Prostate gland (tissue), 2 donors: Measurements from ENCODE around the gene ZBED5. TPM values are rescaled to one million over a fixed set of nuclear protein-coding genes. Genes with fewer than 3 reads are reported as not detected.
"Not testable (repeated sequence)": the region's sequence is repeated elsewhere in the genome, so short reads cannot be mapped to it uniquely, and the experiment has no call there.

Experiments
- DNase-seq: peaks from one replicate; pipeline ENCODE4 v3.0.0-alpha.2; 2019; ENCODE audit warnings: low spot score
- H3K27ac ChIP-seq, 2 donors: fragments of 200-600 bp; sonication (generic); 2 replicates each; pipeline ENCODE4 v1.5.1; 2017 to 2019
- H3K27me3 ChIP-seq: fragments of 200-600 bp; sonication (generic); replicated peaks from 2 replicates; pipeline ENCODE4 v1.5.1; 2019; ENCODE audit not compliant: insufficient read depth
- H3K36me3 ChIP-seq, 2 donors: fragments of 200-600 bp; sonication (generic); 1 replicate in 1 of 2; 2 replicates in 1 of 2; pipeline versions ENCODE4 v1.5.1 to v1.8.1; 2017 to 2019
- H3K4me1 ChIP-seq: fragments of 200-600 bp; sonication (generic); replicated peaks from 2 replicates; pipeline ENCODE4 v1.5.1; 2019
- H3K4me3 ChIP-seq, 2 donors: fragments of 200-600 bp; sonication (generic); 2 replicates each; pipeline ENCODE4 v1.5.1; 2017 to 2019
- H3K9me3 ChIP-seq: fragments of 200-600 bp; sonication (generic); 2 replicates; pipeline ENCODE4 v1.5.1; 2017
- CTCF ChIP-seq, 4 experiments: fragments of 200-600 bp in 2 of 4; fragments of 450-650 bp in 2 of 4; sonication (generic) in 2 of 4; IDR thresholded peaks; 1 replicate in 3 of 4; 2 replicates in 1 of 4; pipeline ENCODE4 v1.5.1; 2016 to 2019; ENCODE audit warnings: antibody characterized with exemption in 4 of 4, mild to moderate bottlenecking in 2 of 4, moderate library complexity in 2 of 4
- POLR2A ChIP-seq: fragments of 450-650 bp; IDR thresholded peaks from one replicate; pipeline ENCODE4 v1.6.1; 2016; ENCODE audit warnings: antibody characterized with exemption, mild to moderate bottlenecking
- POLR2AphosphoS5 ChIP-seq: sonication (generic); formaldehyde crosslinking; IDR thresholded peaks from one replicate; pipeline ENCODE4 v1.6.1; 2017; ENCODE audit warnings: antibody characterized with exemption
- WGBS: methylation state at CpG from one replicate; pipeline ENCODE4 v1.1.5; 2018; 5-methylcytosine and 5-hydroxymethylcytosine counted together
- intact Hi-C: fragments of 100-400 bp; cut with DNase I; formaldehyde crosslinking; loops from one replicate; pipeline ENCODE4 v1.14.2; 2022
- total RNA-seq, 2 donors: library from RNA; depleted of rRNA; stranded (reverse); fragments of >200 nt; gene quantifications; one replicate each; pipeline ENCODE4 v1.1.0, GENCODE V29; 2016

ZBED5 gene
- total RNA-seq, 2 donors from 2014 or later: 26.2 to 33.0 TPM

- Histone ChIP-seq H3K27me3 (no peaks in the 10 kb centered on the region), H3K9me3 (no peaks in the 10 kb centered on the region), H3K4me3 (no peak overlapping the region), H3K36me3 (no peaks in the 10 kb centered on the region), H3K27ac (no peak overlapping the region), H3K4me1 (no peaks in the 10 kb centered on the region)
- no peak for DNase-seq
- TF ChIP-seq POLR2A: no peak
- TF ChIP-seq CTCF (IDR thresholded peaks at IDR 0.05): no peak
- TF ChIP-seq POLR2AphosphoS5: no peak
- intact Hi-C loops: no loop called here
These were observed 13.1 kb downstream of the ZBED5 start for GRCh38 chr11:10844796-10845195.

GRCh38 chr11:10844356-10844755 is 13.5 kb downstream of the ZBED5 start:
- H3K9me3 ChIP-seq: no peaks in the 10 kb centered on the region
- intact Hi-C loops: no loop called here
- TF ChIP-seq POLR2A (no peak), POLR2AphosphoS5 (no peak), CTCF (IDR thresholded peaks at IDR 0.05) (no peak)
- no peak for DNase-seq
- H3K36me3 ChIP-seq: no peaks in the 10 kb centered on the region
- H3K4me3 ChIP-seq: no peak overlapping the region
- no peak overlapping the region for H3K27ac ChIP-seq
- H3K27me3 ChIP-seq: no peaks in the 10 kb centered on the region
- H3K4me1 ChIP-seq: no peaks in the 10 kb centered on the region

GRCh38 chr11:10838881-10839280 is 19.0 kb downstream of the ZBED5 start:
- Histone ChIP-seq H3K9me3 (no peaks in the 10 kb centered on the region), H3K36me3 (no peaks in the 10 kb centered on the region), H3K27me3 (no peaks in the 10 kb centered on the region), H3K4me1 (no peaks in the 10 kb centered on the region), H3K4me3 (no peak overlapping the region), H3K27ac (no peak overlapping the region)
- intact Hi-C loops: no loop called here
- DNase-seq: no peak
- TF ChIP-seq POLR2A (no peak), CTCF (IDR thresholded peaks at IDR 0.05) (no peak), POLR2AphosphoS5 (no peak)
- 54% methylated on average over 3 of the region's 3 CpGs for WGBS

- Histone ChIP-seq H3K27me3 (no peaks in the 10 kb centered on the region), H3K9me3 (no peaks in the 10 kb centered on the region), H3K4me3 (no peak overlapping the region), H3K4me1 (no peaks in the 10 kb centered on the region), H3K27ac (no peak overlapping the region), H3K36me3 (no peaks in the 10 kb centered on the region)
- no peak for TF ChIP-seq CTCF (IDR thresholded peaks at IDR 0.05)
- no peak for TF ChIP-seq POLR2A
- TF ChIP-seq POLR2AphosphoS5: no peak
- intact Hi-C loops: no loop called here
- no peak for DNase-seq
These were observed 19.8 kb downstream of the ZBED5 start for GRCh38 chr11:10838083-10838482.

- H3K4me3 ChIP-seq, H3K4me1 ChIP-seq, H3K36me3 ChIP-seq, H3K27me3 ChIP-seq, H3K27ac ChIP-seq, intact Hi-C loops, DNase-seq, H3K9me3 ChIP-seq: not testable (repeated sequence)
- 95% methylated on average over 4 of the region's 4 CpGs for WGBS
These were observed 21.0 kb downstream of the ZBED5 start for GRCh38 chr11:10836884-10837283.

- intact Hi-C loops: no loop called here
- 84% methylated on average over 4 of the region's 4 CpGs for WGBS
- DNase-seq: no peak
- TF ChIP-seq CTCF (IDR thresholded peaks at IDR 0.05) (no peak), POLR2A (no peak), POLR2AphosphoS5 (no peak)
- Histone ChIP-seq H3K9me3 (no peaks in the 10 kb centered on the region), H3K27ac (no peak overlapping the region), H3K27me3 (no peaks in the 10 kb centered on the region), H3K4me1 (no peaks in the 10 kb centered on the region), H3K4me3 (no peak overlapping the region), H3K36me3 (no peaks in the 10 kb centered on the region)
These were observed 28.7 kb downstream of the ZBED5 start for GRCh38 chr11:10829139-10829538.
